AG20443 (cell line): ENCODE data around the gene FCER2.
"Not testable (repeated sequence)": the region's sequence is repeated elsewhere in the genome, so short reads cannot be mapped to it uniquely, and the experiment has no call there.

Experiments used
- DNase-seq: peaks from one replicate; pipeline ENCODE4 v3.0.0; 2012; ENCODE audit warnings: low spot score, mixed read lengths

The FCER2 gene

DNA sequence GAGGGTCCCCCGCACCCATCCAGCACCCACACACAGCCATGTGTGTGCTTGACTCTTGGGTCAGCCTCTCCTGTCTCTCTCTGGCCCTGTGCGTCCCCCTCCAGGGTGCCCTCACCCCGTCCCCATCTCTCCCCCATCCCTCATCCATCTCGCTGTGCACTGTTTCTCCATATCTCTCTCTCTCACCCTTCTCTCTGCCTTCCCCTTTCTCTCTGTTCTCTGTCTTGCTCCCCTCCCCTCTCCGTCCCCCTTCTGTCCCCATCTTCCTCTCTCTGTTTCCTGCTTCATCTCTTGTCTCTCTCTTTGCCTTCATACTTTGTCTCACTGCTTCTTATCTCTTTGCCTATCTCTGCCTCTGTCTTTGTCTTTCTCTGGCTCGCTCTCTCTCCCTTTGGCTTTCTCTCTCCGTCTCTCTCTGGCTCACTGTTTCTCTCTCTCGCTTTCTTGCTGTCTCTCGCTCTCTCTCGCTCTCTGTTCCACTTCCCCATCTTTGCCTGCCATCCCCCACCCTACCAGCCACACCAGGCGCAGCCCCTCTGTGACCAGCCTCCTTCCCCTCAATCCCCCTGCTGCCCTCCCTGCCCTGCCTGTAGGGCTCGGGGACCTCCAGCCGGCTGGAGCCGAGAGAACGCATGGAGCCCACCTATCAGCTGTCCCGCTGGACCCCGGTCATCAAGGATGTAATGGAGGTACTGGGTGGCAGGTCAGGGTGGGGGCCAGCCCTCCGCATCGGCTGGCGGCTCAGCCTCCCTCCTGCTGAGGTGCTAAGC lies 56.1 kb downstream of the FCER2 start:
- DNase-seq = no peak

DNA sequence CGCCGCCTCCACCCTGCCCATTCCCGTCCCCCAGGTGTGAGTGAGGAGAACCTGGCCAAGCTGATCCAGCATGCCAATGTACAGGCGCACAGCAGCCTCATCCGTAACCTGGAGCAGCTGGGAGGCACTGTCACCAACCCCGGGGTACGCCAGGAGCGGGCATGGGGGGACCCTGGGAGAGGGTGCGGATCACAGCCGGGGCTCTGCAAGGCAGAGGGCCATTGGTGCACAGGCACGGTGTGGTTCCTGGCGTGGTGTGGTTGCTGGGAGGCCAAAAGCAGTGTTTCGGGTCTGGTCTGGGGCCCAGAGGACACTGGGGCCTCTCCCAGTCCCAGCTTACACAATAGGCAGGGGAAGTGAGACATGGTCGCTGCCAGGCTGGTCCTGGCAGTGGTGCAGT lies 56.8 kb downstream of the FCER2 start:
- no peak for DNase-seq

DNA sequence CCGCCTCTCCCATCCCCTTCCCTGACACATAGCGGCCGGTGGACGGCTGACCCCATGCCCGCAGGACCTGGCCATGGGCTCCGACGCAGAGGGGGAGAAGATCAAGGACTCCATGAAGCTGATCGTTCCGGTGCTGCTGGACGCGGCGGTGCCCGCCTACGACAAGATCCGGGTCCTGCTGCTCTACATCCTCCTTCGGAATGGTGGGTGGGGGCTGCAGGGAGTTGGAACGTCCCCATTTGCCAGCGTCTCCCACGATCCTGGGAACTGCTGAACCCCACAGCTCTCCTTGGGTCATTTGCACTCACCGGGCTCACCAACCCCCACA lies 57.4 kb downstream of the FCER2 start:
- no peak for DNase-seq

GRCh38 chr19:7643629-7644549 lies 58.0 kb downstream of the FCER2 start:
- DNase-seq = not testable (repeated sequence)

DNA sequence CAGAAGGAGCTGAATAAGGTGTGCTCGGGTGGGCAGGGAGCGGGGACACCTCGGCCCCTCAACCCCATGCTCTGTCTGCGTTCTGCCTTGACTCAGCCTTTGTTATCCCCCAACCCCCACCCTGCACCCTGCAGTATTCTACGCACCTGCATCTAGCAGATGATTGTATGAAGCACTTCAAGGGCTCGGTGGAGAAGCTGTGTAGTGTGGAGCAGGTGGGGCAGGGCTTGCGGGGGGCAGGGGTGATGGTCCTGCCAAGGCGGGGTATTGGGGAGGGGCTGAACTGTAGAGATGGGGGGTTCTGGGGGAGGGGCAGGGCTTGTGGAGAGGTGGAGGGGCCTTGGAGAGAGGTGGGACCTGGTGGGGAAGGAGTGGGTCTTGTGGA lies 58.9 kb downstream of the FCER2 start:
- no peak for DNase-seq

GRCh38 chr19:7642295-7643030 lies 59.5 kb downstream of the FCER2 start:
- no peak for DNase-seq

DNA sequence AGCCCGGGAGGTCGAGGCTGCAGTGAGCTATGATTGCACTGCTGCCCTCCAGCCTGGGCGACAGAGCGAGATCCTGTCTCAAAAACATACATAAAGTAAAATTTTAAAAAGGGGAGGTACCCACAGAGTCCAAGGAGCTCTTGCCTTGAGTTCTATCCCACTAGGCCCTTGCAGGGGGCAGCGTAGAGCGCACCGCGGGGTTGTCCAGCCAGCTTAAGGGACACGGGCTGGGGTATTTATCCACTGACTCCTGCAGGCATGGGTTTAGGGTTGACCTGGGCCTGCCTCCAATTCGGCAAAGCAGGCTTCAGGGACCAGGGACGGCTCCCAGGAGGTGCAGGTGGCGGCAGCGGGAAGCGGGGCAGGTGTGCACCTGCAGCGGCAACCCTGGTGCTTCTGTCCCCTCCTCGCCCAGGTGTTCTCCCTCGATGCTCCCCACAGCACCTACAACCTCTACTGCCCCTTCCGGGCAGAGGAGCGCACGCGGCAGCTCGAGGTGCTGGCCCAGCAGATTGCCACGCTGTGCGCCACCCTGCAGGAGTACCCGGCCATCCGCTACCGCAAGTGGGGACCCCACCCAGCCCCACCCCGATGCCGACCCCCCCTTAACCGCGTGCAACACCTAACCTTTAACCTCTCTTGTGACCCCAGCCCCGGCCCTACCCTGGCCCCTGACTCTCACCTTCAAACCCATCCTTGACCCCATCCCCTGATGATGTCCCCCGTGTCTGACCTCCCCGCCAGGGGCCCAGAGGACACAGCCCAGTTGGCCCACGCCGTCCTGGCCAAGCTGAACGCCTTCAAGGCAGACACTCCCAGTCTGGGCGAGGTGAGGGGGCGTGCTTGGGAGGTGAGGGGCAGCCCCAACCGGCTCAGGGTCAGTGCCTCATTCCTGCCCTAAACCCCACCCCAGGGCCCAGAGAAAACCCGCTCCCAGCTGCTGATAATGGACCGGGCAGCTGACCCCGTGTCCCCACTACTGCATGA lies 60.3 kb downstream of the FCER2 start:
- DNase-seq = no peak

- no peak for DNase-seq
These were observed 61.1 kb downstream of the FCER2 start for GRCh38 chr19:7640803-7641202.

DNA sequence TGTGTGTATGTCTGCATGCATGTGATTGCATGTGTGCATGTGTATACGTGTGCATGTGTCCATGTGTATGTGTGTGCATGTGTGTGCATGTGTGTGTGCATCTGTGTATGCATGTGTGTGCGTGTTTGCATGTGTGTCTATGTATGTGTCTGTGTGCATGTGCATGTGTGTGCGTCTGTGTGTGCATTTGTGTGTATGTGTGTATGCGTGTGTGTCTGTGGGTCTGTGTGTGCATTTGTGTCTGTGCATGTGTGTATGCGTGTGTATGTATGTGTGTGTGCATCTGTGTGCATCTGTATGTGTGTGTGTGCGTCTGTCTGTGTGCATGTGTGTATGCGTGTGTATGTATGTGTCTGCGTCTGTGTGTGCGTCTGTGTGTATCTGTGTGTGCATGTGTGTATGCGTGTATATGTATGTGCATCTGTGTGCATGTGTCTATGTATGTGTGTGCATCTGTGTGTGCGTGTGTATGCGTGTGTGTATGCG lies 62.0 kb downstream of the FCER2 start:
- no peak for DNase-seq

DNA sequence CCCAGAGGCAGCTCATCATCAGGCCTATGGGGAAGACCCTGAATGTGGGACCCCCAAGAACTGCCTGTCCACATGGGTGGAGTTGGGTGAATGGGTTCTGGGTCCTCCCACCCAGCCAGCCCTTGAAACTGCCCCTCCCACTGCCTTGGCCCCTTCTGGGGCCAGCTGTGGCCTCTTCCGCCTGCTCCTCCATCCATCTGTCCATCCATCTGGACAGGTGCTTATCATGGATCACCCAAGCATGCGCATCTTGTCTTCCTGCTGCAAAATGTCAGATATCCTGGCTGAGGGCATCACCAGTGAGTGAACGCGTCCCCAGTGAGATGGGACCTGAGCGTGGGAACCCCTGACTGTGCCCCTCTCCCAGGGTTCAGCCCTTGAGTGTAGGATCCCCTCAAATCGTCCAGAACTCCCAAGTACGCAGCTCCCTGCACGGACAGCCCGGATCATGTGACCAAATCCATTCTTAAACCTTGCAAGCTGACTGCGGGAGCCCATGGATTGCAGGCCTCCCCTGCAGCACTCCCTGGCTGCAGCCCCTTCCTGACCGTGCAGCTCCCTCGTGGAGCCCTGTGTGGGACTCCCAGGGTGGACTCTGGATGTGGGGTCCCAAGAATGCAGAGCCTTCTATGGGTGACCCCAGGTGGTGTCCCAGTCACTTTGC lies 63.0 kb downstream of the FCER2 start:
- no peak for DNase-seq
